ENCODE results near the gene MYO1D. TPM values are rescaled to one million over a fixed set of nuclear protein-coding genes. Genes with fewer than 3 reads are reported as not detected.

The MYO1D gene
- total RNA-seq, 1 donor from 2014 or later: 18.0 TPM

DNA sequence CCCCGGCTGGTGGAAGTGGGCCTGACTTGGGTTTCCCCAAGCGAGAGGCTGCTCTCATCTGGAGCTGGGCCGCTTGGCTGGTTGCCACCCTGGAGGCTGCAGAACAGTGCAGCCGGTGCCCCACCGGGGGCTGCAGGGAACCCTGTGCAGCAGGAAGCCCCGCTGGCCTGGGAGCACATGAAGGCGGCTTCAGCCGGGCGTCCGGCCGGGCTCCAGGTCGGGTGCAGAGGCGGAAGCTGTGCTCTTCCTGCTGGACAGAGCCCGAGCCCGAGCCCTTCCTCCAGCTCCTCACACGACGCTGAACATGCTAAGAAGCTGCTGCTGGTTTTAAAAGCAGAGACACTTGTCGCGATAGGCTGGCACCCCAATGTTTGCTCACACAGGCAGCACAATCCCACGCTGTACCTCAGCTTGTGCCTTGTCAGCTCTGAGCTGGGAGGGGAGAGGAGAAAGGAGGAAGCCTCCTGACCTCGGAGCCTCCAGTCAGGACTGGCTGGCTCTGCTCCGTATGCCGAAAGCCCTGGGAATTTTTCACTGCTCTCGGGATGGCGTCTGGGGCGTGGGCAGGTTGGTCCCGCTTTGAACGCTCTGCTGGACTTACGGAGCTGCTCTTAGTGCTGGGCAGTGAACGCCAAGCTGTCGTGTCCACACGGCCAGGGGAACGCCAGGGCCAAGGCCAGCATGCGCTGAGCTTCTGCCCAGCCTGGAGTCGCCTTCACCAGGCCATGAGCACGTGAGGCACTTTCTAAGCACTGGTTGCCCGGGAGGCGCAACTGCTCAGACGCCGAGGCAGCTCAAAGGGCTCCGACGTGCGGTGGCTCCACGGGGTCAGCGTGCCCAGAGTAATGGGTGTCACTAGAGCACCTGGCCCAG lies 381.3 kb downstream of the MYO1D start:
- H4K20me1 ChIP-seq (ENCODE audit: insufficient read depth, low read length): peaks cover under 1% of the 10 kb centered on the region
- H3K9ac ChIP-seq (ENCODE audit: low read length): peak overlapping the region; percentile 33
- no peak for TF ChIP-seq EZH2 (IDR thresholded peaks at IDR 0.05; ENCODE audit: insufficient read depth, low read length)
- TF ChIP-seq CTCF (IDR thresholded peaks at IDR 0.05; ENCODE audit: insufficient read depth, low read depth, low read length): no peak
- peak overlapping the region; percentile 65 for H2AFZ ChIP-seq (ENCODE audit: low read depth, low read length)
- Mint-ChIP-seq H3K36me3 (ENCODE audit: low read depth, unreplicated experiment) (peaks cover 1% of the 10 kb centered on the region), H3K27me3 (ENCODE audit: low read depth, unreplicated experiment) (no peaks in the 10 kb centered on the region), H3K27ac (ENCODE audit: unreplicated experiment) (no peak overlapping the region), H3K4me1 (ENCODE audit: low read depth, unreplicated experiment) (peaks cover 30% of the 10 kb centered on the region), H3K9me3 (ENCODE audit: unreplicated experiment) (no peaks in the 10 kb centered on the region), H3K4me3 (ENCODE audit: unreplicated experiment) (no peak overlapping the region)
- peak overlapping the region; percentile 71 for H3K27ac ChIP-seq (ENCODE audit: low read depth, low read length)
- no peaks in the 10 kb centered on the region for H3K9me3 ChIP-seq (ENCODE audit: insufficient read depth, low read depth, low read length)
- FAIRE-seq: no peak
- DNase-seq (ENCODE audit: low read depth): peak; percentile 45
- no peaks in the 10 kb centered on the region for H3K79me2 ChIP-seq (ENCODE audit: insufficient read depth, low read length)
- no peak overlapping the region for H3K4me3 ChIP-seq (ENCODE audit: insufficient read depth, low read depth, low read length)
- no peaks in the 10 kb centered on the region for H3K27me3 ChIP-seq (ENCODE audit: insufficient read depth, low read length)
- H3K4me1 ChIP-seq (ENCODE audit: insufficient read depth, low read length): peaks cover 31% of the 10 kb centered on the region
- H3K4me2 ChIP-seq (ENCODE audit: low read length): peak overlapping the region; percentile 70
- H3K36me3 ChIP-seq (ENCODE audit: insufficient read depth, low read length): no peaks in the 10 kb centered on the region

DNA sequence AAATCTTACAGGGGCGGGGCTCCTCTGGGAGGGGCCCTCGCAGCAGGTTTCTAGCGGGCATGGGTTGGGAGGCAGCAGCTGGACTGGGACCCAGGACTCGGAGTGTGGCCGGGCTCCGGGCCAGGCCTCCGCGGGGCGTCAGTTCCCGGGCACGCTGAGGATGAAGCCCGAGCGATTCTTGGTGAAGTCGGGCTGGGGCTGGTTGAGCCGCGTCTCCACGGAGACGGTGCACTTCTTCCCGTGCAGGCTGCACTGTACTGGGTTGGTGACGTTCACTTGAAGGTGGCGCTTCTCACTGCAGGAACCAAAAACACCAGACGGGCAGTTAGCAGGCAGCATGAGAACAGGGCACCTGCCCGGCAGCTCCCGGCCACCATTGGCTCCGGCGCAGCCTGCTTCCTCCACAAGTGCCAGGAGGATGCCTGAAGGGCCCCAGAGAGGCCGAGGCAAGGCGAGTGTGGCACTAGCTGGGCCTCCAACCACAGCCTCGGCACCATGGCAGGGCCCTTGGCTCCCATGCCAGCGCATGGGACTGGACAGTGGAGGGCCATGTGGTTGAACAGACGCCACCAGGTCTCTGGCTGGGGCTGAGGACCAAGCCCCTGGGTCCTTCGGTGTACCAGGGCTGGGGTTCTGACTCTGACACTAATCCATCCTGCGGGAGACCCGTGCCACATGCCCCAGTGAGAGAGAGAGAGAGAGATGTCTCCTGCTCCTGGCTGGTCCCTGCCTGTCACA lies 382.1 kb downstream of the MYO1D start:
- Mint-ChIP-seq H3K36me3 (ENCODE audit: low read depth, unreplicated experiment) (peaks cover 1% of the 10 kb centered on the region), H3K27ac (ENCODE audit: unreplicated experiment) (no peak overlapping the region), H3K4me3 (ENCODE audit: unreplicated experiment) (no peak overlapping the region), H3K4me1 (ENCODE audit: low read depth, unreplicated experiment) (peaks cover 32% of the 10 kb centered on the region), H3K27me3 (ENCODE audit: low read depth, unreplicated experiment) (no peaks in the 10 kb centered on the region), H3K9me3 (ENCODE audit: unreplicated experiment) (no peaks in the 10 kb centered on the region)
- no peak for FAIRE-seq
- no peak overlapping the region for H3K27ac ChIP-seq (ENCODE audit: low read depth, low read length)
- DNase-seq (ENCODE audit: low read depth): no peak
- H3K4me3 ChIP-seq (ENCODE audit: insufficient read depth, low read depth, low read length): no peak overlapping the region
- no peak overlapping the region for H3K9ac ChIP-seq (ENCODE audit: low read length)
- peak overlapping the region; percentile 70 for H3K4me2 ChIP-seq (ENCODE audit: low read length)
- no peaks in the 10 kb centered on the region for H3K9me3 ChIP-seq (ENCODE audit: insufficient read depth, low read depth, low read length)
- no peak overlapping the region for H2AFZ ChIP-seq (ENCODE audit: low read depth, low read length)
- H3K36me3 ChIP-seq (ENCODE audit: insufficient read depth, low read length): no peaks in the 10 kb centered on the region
- TF ChIP-seq EZH2 (IDR thresholded peaks at IDR 0.05; ENCODE audit: insufficient read depth, low read length) (no peak), CTCF (IDR thresholded peaks at IDR 0.05; ENCODE audit: insufficient read depth, low read depth, low read length) (no peak)
- no peaks in the 10 kb centered on the region for H3K27me3 ChIP-seq (ENCODE audit: insufficient read depth, low read length)
- peaks cover 37% of the 10 kb centered on the region for H3K4me1 ChIP-seq (ENCODE audit: insufficient read depth, low read length)
- H3K79me2 ChIP-seq (ENCODE audit: insufficient read depth, low read length): no peaks in the 10 kb centered on the region
- peaks cover 9% of the 10 kb centered on the region for H4K20me1 ChIP-seq (ENCODE audit: insufficient read depth, low read length)
